Aorta (tissue), 5 donors: ENCODE data around the gene GTF2IRD2. TPM values are rescaled to one million over a fixed set of nuclear protein-coding genes. Genes with fewer than 3 reads are reported as not detected.
A peak's percentile ranks its signal among the peaks of the same experiment; 100 is the strongest.
"Not testable (repeated sequence)": the region's sequence is repeated elsewhere in the genome, so short reads cannot be mapped to it uniquely, and the experiment has no call there.

Source experiments
- ATAC-seq: fragments of 200-7000 bp; cut with Tn5 transposase; one replicate; pipeline ENCODE4 v1.9.1; 2022; ENCODE audit warnings: moderate library complexity; ENCODE audit not compliant: low FRiP score
- DNase-seq, 2 donors: peaks; one replicate each; pipeline ENCODE4 v3.0.0-alpha.2; 2020
- H3K27ac ChIP-seq, 2 donors: one replicate each; pipeline ENCODE4 v1.5.1; 2013; ENCODE audit warnings: low read length in 2 of 2, mild to moderate bottlenecking in 2 of 2, moderate library complexity in 2 of 2, control low read depth in 1 of 2, inconsistent platforms in 1 of 2, low read depth in 1 of 2
- H3K27me3 ChIP-seq, 2 donors: one replicate each; pipeline ENCODE4 v1.6.1; 2013; ENCODE audit warnings: control low read depth in 1 of 2, low read length in 1 of 2, mild to moderate bottlenecking in 1 of 2, moderate library complexity in 1 of 2; ENCODE audit not compliant: insufficient read depth in 2 of 2, control insufficient read depth in 1 of 2
- H3K36me3 ChIP-seq, 2 donors: one replicate each; pipeline ENCODE4 v1.6.1; 2013; ENCODE audit warnings: control low read depth in 1 of 2, low read length in 1 of 2, mild to moderate bottlenecking in 1 of 2; ENCODE audit not compliant: insufficient read depth in 2 of 2, control insufficient read depth in 1 of 2
- H3K4me1 ChIP-seq, 2 donors: one replicate each; pipeline ENCODE4 v1.6.1; 2013; ENCODE audit warnings: low read length in 2 of 2, control low read depth in 1 of 2, mild to moderate bottlenecking in 1 of 2, moderate library complexity in 1 of 2; ENCODE audit not compliant: insufficient read depth in 2 of 2, control insufficient read depth in 1 of 2
- H3K4me3 ChIP-seq, 2 donors: one replicate each; pipeline ENCODE4 v1.5.1; 2013; ENCODE audit warnings: low read length in 2 of 2, control low read depth in 1 of 2, mild to moderate bottlenecking in 1 of 2
- H3K9me3 ChIP-seq: one replicate; pipeline ENCODE4 v1.6.1; 2013; ENCODE audit warnings: mild to moderate bottlenecking, low read length; ENCODE audit not compliant: control insufficient read depth
- WGBS, 2 donors: extraction: QIAGEN DNeasy Blood & Tissue Kit; methylation state at CpG; one replicate each; pipeline ENCODE4 v1.1.7; 2013; 5-methylcytosine and 5-hydroxymethylcytosine counted together
- intact Hi-C, 2 donors: fragments of 100-400 bp; cut with DNase I; formaldehyde crosslinking; loops; one replicate each; pipeline versions ENCODE4 v1.14.2 to v1.15.0; 2022
- polyA plus RNA-seq, 2 donors: library from polyadenylated mRNA; stranded (reverse); fragments of 200-250 nt; gene quantifications; one replicate each; pipeline ENCODE4 v1.2.3, GENCODE V29; 2013
- total RNA-seq, 2 donors: library from RNA; stranded (reverse); fragmentation: NEBNext Ultra II Directional; extraction: Animal tissue kit (Norgen Biotek cat#: 25700); gene quantifications; one replicate each; pipeline ENCODE4 v1.2.1, GENCODE V29; 2021
- donor health status: healthy with polysubstance abuse.
- donor health status: Bipolar disorder and iron deficiency.
- donor health status: DM: no; HTN: no; CAD: no.
- donor health status: DM: no; HTN: no; CAD: no.
- donor health status: DM: yes; HTN: yes; CAD: no.

Gene GTF2IRD2
- total and polyA plus RNA-seq, 4 donors, result 1.8 to 40.6 (median 25.5) TPM

- H3K27ac ChIP-seq, H3K9me3 ChIP-seq, ATAC-seq, H3K4me3 ChIP-seq, H3K27me3 ChIP-seq, intact Hi-C loops, H3K36me3 ChIP-seq, H3K4me1 ChIP-seq: not testable (repeated sequence)
- DNase-seq, result peak in 1 of 2 donors; percentile 55
- WGBS, 2 donors, result 96 to 97% methylated on average over 11 to 16 of the region's 27 CpGs
These were observed 53.4 kb downstream of the GTF2IRD2 start for GRCh38 chr7:74797848-74798622.

- H3K9me3 ChIP-seq, H3K27ac ChIP-seq, intact Hi-C loops, H3K36me3 ChIP-seq, H3K27me3 ChIP-seq, H3K4me3 ChIP-seq, H3K4me1 ChIP-seq, DNase-seq: not testable (repeated sequence)
- 12 to 15% methylated on average over 3 of the region's 24 CpGs for WGBS, 2 donors
- peak; percentile 36 for ATAC-seq
These were observed 62.1 kb downstream of the GTF2IRD2 start for GRCh38 chr7:74789200-74789736.

- DNase-seq (peak; percentile 96 to 98), ATAC-seq (peak; percentile 99)
- H3K36me3 ChIP-seq, H3K4me3 ChIP-seq, H3K27ac ChIP-seq, H3K9me3 ChIP-seq, H3K4me1 ChIP-seq, H3K27me3 ChIP-seq, intact Hi-C loops: not testable (repeated sequence)
- 0% methylated on average over 12 to 44 of the region's 82 CpGs for WGBS, 2 donors
These were observed 62.8 kb downstream of the GTF2IRD2 start for GRCh38 chr7:74788369-74789150.

GRCh38 chr7:74783595-74783994 lies 67.8 kb downstream of the GTF2IRD2 start:
- H3K36me3 ChIP-seq, H3K4me3 ChIP-seq, H3K27ac ChIP-seq, intact Hi-C loops, H3K4me1 ChIP-seq, ATAC-seq, H3K27me3 ChIP-seq, H3K9me3 ChIP-seq: not testable (repeated sequence)
- WGBS, 2 donors, result 72 to 85% methylated on average over 2 to 5 of the region's 5 CpGs
- DNase-seq, result peak; percentile 10 to 47

- DNase-seq, intact Hi-C loops, H3K4me1 ChIP-seq, H3K27ac ChIP-seq, H3K9me3 ChIP-seq, H3K4me3 ChIP-seq, ATAC-seq, H3K36me3 ChIP-seq, H3K27me3 ChIP-seq: not testable (repeated sequence)
- WGBS, 2 donors, result 77 to 88% methylated on average over 3 of the region's 6 CpGs
These were observed 69.7 kb downstream of the GTF2IRD2 start for GRCh38 chr7:74781746-74782145.

GRCh38 chr7:74779053-74779452 lies 72.4 kb downstream of the GTF2IRD2 start:
- H3K9me3 ChIP-seq, intact Hi-C loops, H3K36me3 ChIP-seq, H3K4me1 ChIP-seq, H3K27me3 ChIP-seq, H3K27ac ChIP-seq, H3K4me3 ChIP-seq, ATAC-seq: not testable (repeated sequence)
- DNase-seq, result peak; percentile 33 to 52
- 85% methylated on average over 5 to 13 of the region's 17 CpGs for WGBS, 2 donors

- not testable (repeated sequence) for H3K4me3 ChIP-seq, H3K4me1 ChIP-seq
These were observed 76.3 kb downstream of the GTF2IRD2 start for GRCh38 chr7:74775111-74775510.

GRCh38 chr7:74773760-74774750 lies 77.3 kb downstream of the GTF2IRD2 start, which contains the start of gene NCF1:
TSS of gene NCF1 (plus strand) at chr7:74774011. CDS start at chr7:74774032, 21 bp downstream.
- H3K27ac ChIP-seq, H3K4me1 ChIP-seq, DNase-seq, intact Hi-C loops, H3K9me3 ChIP-seq, H3K4me3 ChIP-seq, H3K36me3 ChIP-seq, H3K27me3 ChIP-seq: not testable (repeated sequence)
- peak; percentile 64 for ATAC-seq
- no CpG with 5 or more reads among the region's 21 CpGs for WGBS, 2 donors

More at GRCh38 chr7:74775111-74775510, 76.3 kb downstream of the GTF2IRD2 start:
- DNase-seq, H3K36me3 ChIP-seq, ATAC-seq, H3K9me3 ChIP-seq, intact Hi-C loops, H3K27ac ChIP-seq, H3K27me3 ChIP-seq: not testable (repeated sequence)
- no CpG with 5 or more reads among the region's 6 CpGs for WGBS, 2 donors
